ENCODE results near the gene ANKRD45. TPM values are rescaled to one million over a fixed set of nuclear protein-coding genes. Genes with fewer than 3 reads are reported as not detected.

The ANKRD45 gene
- total RNA-seq, 4 donors from 2014 or later = 0.27 to 1.1 TPM; not detected in 2

- no peak for DNase-seq
- WGBS, 2 donors (ENCODE audit: low coverage in 1 of 2) = 81 to 89% methylated on average over 2 to 3 of the region's 3 CpGs
- Histone ChIP-seq H3K27ac (no peak overlapping the region), H3K4me1 (peaks cover 0 to 4% (median 1%) of the 10 kb centered on the region in 4 donors), H3K4me3 (no peak overlapping the region), H3K9me3 (no peaks in the 10 kb centered on the region), H3K36me3 (no peaks in the 10 kb centered on the region), H3K27me3 (peaks cover 43% of the 10 kb centered on the region)
- in situ Hi-C loops (cut with MboI; ENCODE audit: low pct_ligation_motif_present in 1 of 4, low pct_unique_long_range_greater_than_20kb in 1 of 4, low sequenced_read_pairs in 3 of 4) (no loop called here), intact Hi-C loops (cut with DNase I; ENCODE audit: low total_unique reads) (no loop called here)
- TF ChIP-seq POLR2A (IDR thresholded peaks at IDR 0.05) = no peak
- no peak for TF ChIP-seq POLR2AphosphoS5 (IDR thresholded peaks at IDR 0.05)
- no peak for TF ChIP-seq CTCF (IDR thresholded peaks at IDR 0.05)
- no peak for TF ChIP-seq EP300 (IDR thresholded peaks at IDR 0.05; ENCODE audit: low read depth)
Measured at GRCh38 chr1:173666646-173667045, 3.0 kb downstream of the ANKRD45 start.

- Histone ChIP-seq H3K36me3 (no peaks in the 10 kb centered on the region), H3K4me1 (no peaks in the 10 kb centered on the region), H3K4me3 (no peak overlapping the region), H3K27me3 (peaks cover 10% of the 10 kb centered on the region), H3K27ac (no peak overlapping the region), H3K9me3 (no peaks in the 10 kb centered on the region)
- in situ Hi-C loops (cut with MboI; ENCODE audit: low pct_ligation_motif_present in 1 of 4, low pct_unique_long_range_greater_than_20kb in 1 of 4, low sequenced_read_pairs in 3 of 4) (no loop called here), intact Hi-C loops (cut with DNase I; ENCODE audit: low total_unique reads) (no loop called here)
- no peak for DNase-seq
- 75 to 89% methylated on average over 3 of the region's 3 CpGs for WGBS, 2 donors (ENCODE audit: low coverage in 1 of 2)
- no peak for TF ChIP-seq EP300 (IDR thresholded peaks at IDR 0.05; ENCODE audit: low read depth)
- no peak for TF ChIP-seq POLR2A (IDR thresholded peaks at IDR 0.05)
- TF ChIP-seq CTCF (IDR thresholded peaks at IDR 0.05) = no peak
- TF ChIP-seq POLR2AphosphoS5 (IDR thresholded peaks at IDR 0.05) = no peak
Measured at GRCh38 chr1:173663159-173663558, 6.5 kb downstream of the ANKRD45 start.

GRCh38 chr1:173661763-173662162 is 7.9 kb downstream of the ANKRD45 start:
- intact Hi-C loops (cut with DNase I; ENCODE audit: low total_unique reads) = no loop called here
- no peak for DNase-seq
- TF ChIP-seq EP300 (IDR thresholded peaks at IDR 0.05; ENCODE audit: low read depth) (no peak), CTCF (IDR thresholded peaks at IDR 0.05) (no peak), POLR2AphosphoS5 (IDR thresholded peaks at IDR 0.05) (no peak), POLR2A (IDR thresholded peaks at IDR 0.05) (no peak)
- Histone ChIP-seq H3K27ac (no peak overlapping the region), H3K4me3 (no peak overlapping the region), H3K4me1 (no peaks in the 10 kb centered on the region), H3K9me3 (no peaks in the 10 kb centered on the region), H3K27me3 (no peaks in the 10 kb centered on the region), H3K36me3 (no peaks in the 10 kb centered on the region)
- WGBS, 2 donors (ENCODE audit: low coverage in 1 of 2) = 12 to 50% methylated on average over 1 of the region's 1 CpG
- in situ Hi-C loops (cut with MboI; ENCODE audit: low pct_ligation_motif_present in 1 of 4, low pct_unique_long_range_greater_than_20kb in 1 of 4, low sequenced_read_pairs in 3 of 4) = no loop called here

GRCh38 chr1:173661271-173661670 is 8.4 kb downstream of the ANKRD45 start:
- 76 to 78% methylated on average over 1 of the region's 1 CpG for WGBS, 2 donors (ENCODE audit: low coverage in 1 of 2)
- in situ Hi-C loops (cut with MboI; ENCODE audit: low pct_ligation_motif_present in 1 of 4, low pct_unique_long_range_greater_than_20kb in 1 of 4, low sequenced_read_pairs in 3 of 4) (no loop called here), intact Hi-C loops (cut with DNase I; ENCODE audit: low total_unique reads) (no loop called here)
- H3K27me3 ChIP-seq = no peaks in the 10 kb centered on the region
- no peak for DNase-seq
- H3K9me3 ChIP-seq = no peaks in the 10 kb centered on the region
- H3K36me3 ChIP-seq = no peaks in the 10 kb centered on the region
- no peak overlapping the region for H3K27ac ChIP-seq
- no peaks in the 10 kb centered on the region for H3K4me1 ChIP-seq
- TF ChIP-seq POLR2AphosphoS5 (IDR thresholded peaks at IDR 0.05) = no peak
- no peak overlapping the region for H3K4me3 ChIP-seq

GRCh38 chr1:173660306-173660705 is 9.3 kb downstream of the ANKRD45 start:
- Histone ChIP-seq H3K4me3 (no peak overlapping the region), H3K9me3 (no peaks in the 10 kb centered on the region), H3K4me1 (no peaks in the 10 kb centered on the region), H3K27ac (no peak overlapping the region), H3K27me3 (no peaks in the 10 kb centered on the region), H3K36me3 (no peaks in the 10 kb centered on the region)
- DNase-seq = no peak
- intact Hi-C loops (cut with DNase I; ENCODE audit: low total_unique reads) = no loop called here
- in situ Hi-C loops (cut with MboI; ENCODE audit: low pct_ligation_motif_present in 1 of 4, low pct_unique_long_range_greater_than_20kb in 1 of 4, low sequenced_read_pairs in 3 of 4) = no loop called here
- 88 to 90% methylated on average over 2 of the region's 2 CpGs for WGBS, 2 donors (ENCODE audit: low coverage in 1 of 2)
- TF ChIP-seq POLR2AphosphoS5 (IDR thresholded peaks at IDR 0.05) (no peak), CTCF (IDR thresholded peaks at IDR 0.05) (no peak), POLR2A (IDR thresholded peaks at IDR 0.05) (no peak)
